Progenitor cell of endocrine pancreas (in vitro differentiated cells): ENCODE results near the gene PARD3. TPM values are rescaled to one million over a fixed set of nuclear protein-coding genes. Genes with fewer than 3 reads are reported as not detected.

Experiments
- DNase-seq: peaks from one replicate; pipeline ENCODE4 v3.0.0; 2021; ENCODE audit warnings: low spot score; ENCODE audit not compliant: unreplicated experiment
- H3K27ac Mint-ChIP-seq: 2 replicates; pipeline ENCODE4 v1.8.0; 2021; ENCODE audit warnings: mild to moderate bottlenecking, moderate library complexity, mixed read lengths
- H3K27me3 Mint-ChIP-seq: 2 replicates; pipeline ENCODE4 v1.8.0; 2021; ENCODE audit warnings: mixed read lengths
- H3K36me3 Mint-ChIP-seq: 2 replicates; pipeline ENCODE4 v1.8.0; 2022; ENCODE audit warnings: mixed read lengths; ENCODE audit not compliant: insufficient read depth
- H3K4me1 Mint-ChIP-seq: 2 replicates; pipeline ENCODE4 v1.8.0; 2021; ENCODE audit warnings: low read depth, mixed read lengths
- H3K4me3 Mint-ChIP-seq: 2 replicates; pipeline ENCODE4 v1.8.0; 2021; ENCODE audit warnings: low read depth, mild to moderate bottlenecking, moderate library complexity, mixed read lengths
- H3K9me3 Mint-ChIP-seq: 2 replicates; pipeline ENCODE4 v1.8.0; 2021; ENCODE audit warnings: low read depth, mixed read lengths
- CTCF ChIP-seq: fragments of 200-600 bp; sonication (generic); IDR thresholded peaks from one replicate; pipeline ENCODE4 v1.5.0; 2021; ENCODE audit warnings: antibody characterized with exemption, mild to moderate bottlenecking; ENCODE audit not compliant: unreplicated experiment
- total RNA-seq: library from RNA; stranded (reverse); gene quantifications from 2 replicates; pipeline ENCODE4 v1.2.1, GENCODE V29; 2021

PARD3 gene
- total RNA-seq, 1 donor from 2014 or later = 85.3 TPM

GRCh38 chr10:34489411-34489810, 325.7 kb downstream of the PARD3 start:
- H3K9me3 Mint-ChIP-seq = no peaks in the 10 kb centered on the region
- H3K4me1 Mint-ChIP-seq = peaks cover 22% of the 10 kb centered on the region
- DNase-seq = no peak
- no peaks in the 10 kb centered on the region for H3K27me3 Mint-ChIP-seq
- no peak for TF ChIP-seq CTCF
- peaks cover 2% of the 10 kb centered on the region for H3K36me3 Mint-ChIP-seq
- H3K27ac Mint-ChIP-seq = no peak overlapping the region
- no peak overlapping the region for H3K4me3 Mint-ChIP-seq

DNA sequence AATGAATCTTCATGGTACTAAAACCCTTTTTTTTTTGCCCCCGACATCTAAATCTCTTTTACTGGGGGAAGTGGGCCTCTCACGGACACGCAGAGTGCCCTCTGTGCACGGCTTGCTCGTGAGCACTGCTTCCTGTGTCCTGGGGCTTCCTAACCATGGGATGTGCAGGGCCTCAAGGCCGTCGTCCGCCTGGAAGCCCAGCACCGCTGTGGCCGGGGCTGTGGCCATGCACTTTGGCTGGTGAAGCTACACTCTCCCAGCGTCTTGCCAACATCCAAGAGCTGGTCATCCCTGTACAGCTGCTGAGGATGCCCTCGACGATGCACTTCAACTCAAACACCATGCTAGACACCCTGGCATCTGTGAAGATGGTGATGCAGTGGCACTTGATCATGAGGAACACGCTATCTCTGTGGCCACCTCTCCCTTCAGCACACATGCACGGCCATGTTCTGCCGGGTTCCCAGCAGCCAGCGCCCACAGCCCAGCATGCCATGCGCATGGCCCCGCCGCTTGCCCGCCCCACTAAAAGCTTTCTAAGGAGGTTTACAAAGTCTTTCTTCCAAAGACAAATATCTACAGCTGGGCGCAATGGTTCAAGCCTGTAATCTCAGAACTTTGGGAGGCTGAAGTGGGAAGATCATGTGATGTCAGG, 326.5 kb downstream of the PARD3 start:
- Mint-ChIP-seq H3K27ac (no peak overlapping the region), H3K9me3 (no peaks in the 10 kb centered on the region), H3K4me3 (no peak overlapping the region), H3K4me1 (peaks cover 23% of the 10 kb centered on the region), H3K36me3 (peaks cover 2% of the 10 kb centered on the region), H3K27me3 (no peaks in the 10 kb centered on the region)
- TF ChIP-seq CTCF = no peak
- DNase-seq = no peak

DNA sequence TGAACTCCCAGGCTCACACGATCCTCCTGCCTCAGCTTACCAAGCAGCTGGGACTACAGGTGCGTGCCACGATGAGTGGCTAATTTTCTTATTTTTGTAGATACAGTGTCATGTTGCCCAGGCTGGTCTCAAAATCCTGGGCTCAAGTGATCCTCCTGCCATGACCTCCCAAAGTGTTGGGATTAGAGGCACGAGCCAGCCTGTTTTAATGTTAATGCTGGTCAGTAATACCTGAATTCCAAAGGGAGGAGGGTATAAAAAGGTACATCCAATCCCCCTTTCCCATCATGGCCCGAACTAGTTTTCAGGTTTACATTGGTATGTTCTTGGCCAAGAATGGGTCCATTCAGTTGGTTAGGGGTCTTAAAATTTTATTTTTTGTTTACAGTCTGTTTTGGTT, 329.1 kb downstream of the PARD3 start:
- DNase-seq = no peak
- Mint-ChIP-seq H3K4me1 (peaks cover 20% of the 10 kb centered on the region), H3K27ac (no peak overlapping the region), H3K4me3 (no peak overlapping the region), H3K27me3 (no peaks in the 10 kb centered on the region), H3K36me3 (no peaks in the 10 kb centered on the region), H3K9me3 (no peaks in the 10 kb centered on the region)
- no peak for TF ChIP-seq CTCF

DNA sequence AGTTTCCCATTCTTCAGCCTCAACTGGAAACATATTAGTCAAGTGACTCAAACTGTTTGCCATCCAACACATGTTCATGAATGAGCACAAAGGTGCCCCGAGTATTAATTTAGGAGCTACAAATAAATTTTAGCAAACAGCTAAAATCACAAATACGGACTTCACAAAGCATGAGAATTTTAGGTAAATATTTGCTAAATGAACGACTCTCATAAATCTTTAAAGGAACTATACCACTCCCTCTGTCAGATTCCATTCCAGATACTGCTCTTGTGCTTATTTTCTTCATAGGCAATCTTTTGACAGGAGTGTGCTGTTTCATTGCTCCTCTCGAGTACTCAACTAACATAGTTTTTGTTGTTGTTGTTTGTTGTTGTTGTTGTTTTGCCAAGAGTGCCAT, 330.9 kb downstream of the PARD3 start:
- Mint-ChIP-seq H3K27me3 (no peaks in the 10 kb centered on the region), H3K27ac (peak overlapping the region; percentile 2), H3K4me1 (peaks cover 10% of the 10 kb centered on the region), H3K9me3 (no peaks in the 10 kb centered on the region), H3K4me3 (no peak overlapping the region), H3K36me3 (no peaks in the 10 kb centered on the region)
- no peak for DNase-seq
- no peak for TF ChIP-seq CTCF

DNA sequence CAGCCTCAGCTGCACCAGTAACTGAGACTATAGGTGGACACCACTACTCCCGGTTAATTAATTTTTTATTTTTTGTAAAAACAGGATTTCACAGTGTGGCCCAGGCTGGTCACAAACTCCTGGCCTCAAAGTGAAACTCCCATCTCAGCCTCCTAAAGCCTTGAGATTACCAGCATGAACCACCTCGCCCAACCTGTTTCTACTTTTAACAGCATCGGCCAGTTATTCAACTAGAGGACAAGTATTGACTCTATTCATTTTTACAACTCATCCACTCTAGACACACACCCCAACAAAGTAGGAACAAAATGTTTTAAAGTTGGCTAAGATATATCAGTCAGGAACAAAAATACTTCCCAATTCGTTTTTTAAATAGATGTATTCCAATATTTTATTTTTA, 334.8 kb downstream of the PARD3 start:
- no peak for DNase-seq
- no peak for TF ChIP-seq CTCF

More for the DNA sequence above, 334.8 kb downstream of the PARD3 start:
- Mint-ChIP-seq H3K9me3 (no peaks in the 10 kb centered on the region), H3K27me3 (no peaks in the 10 kb centered on the region), H3K27ac (no peak overlapping the region), H3K36me3 (no peaks in the 10 kb centered on the region), H3K4me1 (peaks cover 5% of the 10 kb centered on the region), H3K4me3 (no peak overlapping the region)
